ENCODE results near the gene CAMK1G. TPM values are rescaled to one million over a fixed set of nuclear protein-coding genes. Genes with fewer than 3 reads are reported as not detected.

Gene CAMK1G
- total and polyA plus RNA-seq, 2 of the 4 experiments (the other 2 are of a cell fraction): 0.72 to 1.8 TPM

- no peak overlapping the region for H2BK120ac ChIP-seq (ENCODE audit: low read depth, low read length)
- ChIA-PET POLR2A (ENCODE audit: unreplicated experiment) (no interaction called here), CTCF (no interaction called here)
- H3K79me1 ChIP-seq (ENCODE audit: low read depth in 1 of 2, low read length in 2 of 2): no peaks in the 10 kb centered on the region
- in situ Hi-C loops (cut with MboI; ENCODE audit: low sequenced_read_pairs): no loop called here
- H3K27ac ChIP-seq (ENCODE audit: insufficient read depth, low read length): no peak overlapping the region
- TF ChIP-seq FOS (IDR thresholded peaks at IDR 0.05; ENCODE audit: low read depth, low read length) (no peak), SMC3 (IDR thresholded peaks at IDR 0.05; ENCODE audit: low read depth, low read length) (no peak), USF2 (IDR thresholded peaks at IDR 0.05; ENCODE audit: low read depth, low read length) (no peak), NFE2L2 (IDR thresholded peaks at IDR 0.05; ENCODE audit: low read depth, low read length) (no peak), CEBPB (IDR thresholded peaks at IDR 0.05; ENCODE audit: low read depth, low read length) (no peak), RFX5 (IDR thresholded peaks at IDR 0.05; ENCODE audit: low read depth, low read length) (no peak), RAD21 (IDR thresholded peaks at IDR 0.05; ENCODE audit: low read length) (no peak), MAFK (IDR thresholded peaks at IDR 0.05; ENCODE audit: low read depth, low read length) (no peak), POLR2A (IDR thresholded peaks at IDR 0.05; ENCODE audit: low read depth, low read length) (no peak), BHLHE40 (IDR thresholded peaks at IDR 0.05; ENCODE audit: low read depth, low read length) (no peak), MXI1 (IDR thresholded peaks at IDR 0.05; ENCODE audit: borderline replicate concordance, low read depth, low read length) (no peak), CHD1 (IDR thresholded peaks at IDR 0.05; ENCODE audit: low read depth, low read length) (no peak), MAZ (IDR thresholded peaks at IDR 0.05; ENCODE audit: borderline replicate concordance, low read depth, low read length) (no peak), ELK1 (IDR thresholded peaks at IDR 0.05; ENCODE audit: borderline replicate concordance, low read depth, low read length) (no peak), RCOR1 (IDR thresholded peaks at IDR 0.05; ENCODE audit: insufficient replicate concordance, low read length) (no peak), CTCF (conservative IDR thresholded peaks at IDR 0.05; ENCODE audit: low read depth, low read length) (no peak)
- intact Hi-C loops (cut with micrococcal nuclease): no loop called here
- no TSS peak for BruUV-seq (replicated peaks)
- H3K4me2 ChIP-seq (ENCODE audit: low read depth, low read length): no peak overlapping the region
- H2BK15ac ChIP-seq (ENCODE audit: low read depth, low read length): no peak overlapping the region
- no peaks in the 10 kb centered on the region for H3K36me3 ChIP-seq (ENCODE audit: control insufficient read depth, insufficient read depth, low read length)
- H3K4ac ChIP-seq (ENCODE audit: low read depth, low read length): no peak overlapping the region
- H3K23ac ChIP-seq (ENCODE audit: low read depth, low read length): no peak overlapping the region
- H2AFZ ChIP-seq (replicated peaks; ENCODE audit: low read length, poor library complexity): no peak overlapping the region
- no peak overlapping the region for H2AK9ac ChIP-seq (replicated peaks; ENCODE audit: low read depth, low read length, poor library complexity)
- dilution Hi-C loops (cut with HindIII; ENCODE audit: low sequenced_read_pairs, unreplicated experiment): no loop called here
- H2BK20ac ChIP-seq (ENCODE audit: low read depth, low read length): no peak overlapping the region
- no peak overlapping the region for H3K9ac ChIP-seq (ENCODE audit: low read depth, low read length)
- H4K5ac ChIP-seq (ENCODE audit: low read depth, low read length): no peak overlapping the region
- ATAC-seq (ENCODE audit: low read depth) (no peak), DNase-seq (no peak)
- H3K27me3 ChIP-seq (ENCODE audit: control insufficient read depth, insufficient read depth, low read length): no peaks in the 10 kb centered on the region; the same call in 1 of the 2 replicates
- no peak overlapping the region for H4K91ac ChIP-seq (ENCODE audit: insufficient read depth, low read depth, low read length)
- H3K18ac ChIP-seq (ENCODE audit: low read depth, low read length): no peak overlapping the region
- no peak overlapping the region for H2BK5ac ChIP-seq (ENCODE audit: low read depth, low read length, poor library complexity, severe bottlenecking)
- no peaks in the 10 kb centered on the region for H4K20me1 ChIP-seq (ENCODE audit: insufficient read depth, low read length)
- H3K4me1 ChIP-seq (ENCODE audit: control insufficient read depth, insufficient read depth, low read length): no peaks in the 10 kb centered on the region
- no peak overlapping the region for H2AK5ac ChIP-seq (ENCODE audit: low read depth, low read length)
- H3K56ac ChIP-seq (ENCODE audit: extremely low read depth, insufficient read depth, low read length): no peak overlapping the region
- H3K4me3 ChIP-seq (ENCODE audit: insufficient read depth, low read depth, low read length): no peak overlapping the region
- no peak overlapping the region for H4K8ac ChIP-seq (ENCODE audit: low read depth in 2 of 2, low read length in 2 of 2)
- no peaks in the 10 kb centered on the region for H3K9me1 ChIP-seq (ENCODE audit: insufficient read depth, low read length)
- no peak overlapping the region for H3K14ac ChIP-seq (replicated peaks; ENCODE audit: low read depth, low read length)
- H3K9me3 ChIP-seq (ENCODE audit: control insufficient read depth, insufficient read depth, low read length): no peaks in the 10 kb centered on the region
Observed at GRCh38 chr1:209539576-209539975, 43.9 kb upstream of the CAMK1G start.

Data from IMR-90 (cell line).